H1 (cell line): ENCODE results near the gene DNMT3B. TPM values are rescaled to one million over a fixed set of nuclear protein-coding genes. Genes with fewer than 3 reads are reported as not detected.

ENCODE experiments used
- HDAC2 ChIP-seq, 2 experiments: fragments of 300-600 bp in 1 of 2; sonication (generic) in 1 of 2; IDR thresholded peaks; 2 replicates each; pipeline ENCODE4 v1.6.1; 2011 to 2012; ENCODE audit warnings: low read depth in 2 of 2, low read length in 2 of 2, mild to moderate bottlenecking in 2 of 2, moderate library complexity in 2 of 2, borderline replicate concordance in 1 of 2, inconsistent platforms in 1 of 2
- RAD21 ChIP-seq, 2 experiments: IDR thresholded peaks in 1 of 2; conservative IDR thresholded peaks in 1 of 2; 2 replicates each; pipeline ENCODE4 v1.6.1; 2011; ENCODE audit warnings: low read depth in 2 of 2, low read length in 2 of 2, improper control_type of control experiment in 1 of 2, inconsistent platforms in 1 of 2, mild to moderate bottlenecking in 1 of 2, moderate library complexity in 1 of 2
- polyA plus RNA-seq, 7 experiments: library from polyadenylated mRNA; depleted of rRNA in 3 of 7; stranded (reverse) in 5 of 7; unstranded in 2 of 7; fragments of >200 nt in 5 of 7; fragments of 200-250 nt in 2 of 7; gene quantifications; 1 replicate in 5 of 7; 2 replicates in 1 of 7; 4 replicates in 1 of 7; pipeline versions ENCODE4 v1.2.1 to v1.2.3, GENCODE V29; 2011 to 2013; ENCODE audit warnings: missing spikeins in 2 of 7, mixed read lengths in 2 of 7
- total RNA-seq: library from RNA; stranded (reverse); fragmentation: NEBNext Ultra II Directional; extraction: Animal tissue kit (Norgen Biotek cat#: 25700); gene quantifications from 2 replicates; pipeline ENCODE4 v1.2.1, GENCODE V29; 2021

Gene DNMT3B
- total and polyA plus RNA-seq, 2 of the 8 experiments (the other 6 are each of a cell fraction or from before 2014, with no cell fraction given) = 433 to 1,016 TPM

DNA sequence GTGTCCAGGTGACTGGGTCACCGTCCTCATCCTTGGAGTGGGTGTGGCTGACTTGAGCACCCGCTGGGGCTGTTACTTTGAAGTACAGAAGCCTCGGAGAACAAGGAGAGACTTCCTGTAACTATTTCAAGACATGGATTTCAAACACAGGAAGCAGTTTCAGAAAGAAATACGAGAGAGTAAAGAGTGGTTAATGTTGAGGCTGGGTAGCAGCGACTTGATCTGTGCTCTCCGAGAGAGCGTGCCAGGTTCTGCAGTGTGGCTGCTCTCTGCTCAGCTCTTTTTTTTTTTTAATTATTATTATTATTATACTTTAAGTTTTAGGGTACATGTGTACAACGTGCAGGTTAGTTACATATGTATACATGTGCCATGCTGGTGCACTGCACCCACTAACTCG lies 79.0 kb downstream of the DNMT3B start (continued):
- TF ChIP-seq RAD21 (IDR thresholded peaks at IDR 0.05 in 1 of 2, conservative IDR thresholded peaks at IDR 0.05 in 1 of 2; ENCODE audit: low read depth in 2 of 2, low read length in 2 of 2) (no peak), HDAC2 (IDR thresholded peaks at IDR 0.05; ENCODE audit: borderline replicate concordance in 1 of 2, low read depth in 2 of 2, low read length in 2 of 2) (no peak)
